HG02885 (cell line): Measurements from ENCODE around the gene CACNB4.

Source experiments
- ATAC-seq: cut with Tn5 transposase; IDR thresholded peaks from one replicate; pipeline ENCODE4 v1.9.1; 2021; ENCODE audit warnings: mild to moderate bottlenecking; ENCODE audit not compliant: unreplicated experiment, poor library complexity

The CACNB4 gene

DNA sequence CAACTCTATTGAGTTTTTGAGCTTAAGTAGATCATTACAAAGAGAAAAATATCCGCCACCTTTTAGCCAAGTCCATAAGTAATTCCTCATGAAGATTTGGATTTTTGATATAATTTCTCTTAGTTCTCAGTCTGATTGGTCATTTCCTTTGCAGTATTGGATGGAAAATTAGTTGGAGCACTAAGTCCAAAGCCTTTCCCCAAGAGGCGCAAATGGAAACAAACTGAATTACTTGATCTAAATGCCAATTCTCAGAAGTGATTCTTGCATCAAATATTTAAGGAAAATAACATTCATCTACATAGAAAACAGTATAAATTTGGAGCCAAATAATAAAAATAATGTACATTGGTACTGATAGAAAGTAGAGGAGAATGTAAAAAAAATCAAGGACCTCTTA, 115.6 kb downstream of the CACNB4 start:
- no peak for ATAC-seq

DNA sequence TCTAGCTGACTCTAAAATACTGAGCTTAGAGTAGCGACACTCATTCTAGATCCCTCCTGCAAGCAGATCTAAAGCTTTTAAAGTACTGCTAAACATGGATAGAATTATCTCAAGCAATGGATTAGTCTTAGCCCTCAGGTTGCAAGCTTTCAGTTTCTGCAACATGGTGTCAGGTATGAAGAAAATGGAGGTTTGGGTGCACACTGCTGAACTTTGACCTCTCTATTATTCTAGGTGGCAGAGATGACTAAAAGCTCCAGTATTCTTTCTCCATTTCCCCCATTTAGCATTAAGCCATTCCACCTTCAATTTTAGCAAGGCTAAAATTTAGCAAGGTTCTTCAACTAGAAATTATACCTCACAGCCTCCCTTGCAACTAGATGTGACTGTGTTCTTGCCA, 117.0 kb downstream of the CACNB4 start:
- ATAC-seq: no peak

DNA sequence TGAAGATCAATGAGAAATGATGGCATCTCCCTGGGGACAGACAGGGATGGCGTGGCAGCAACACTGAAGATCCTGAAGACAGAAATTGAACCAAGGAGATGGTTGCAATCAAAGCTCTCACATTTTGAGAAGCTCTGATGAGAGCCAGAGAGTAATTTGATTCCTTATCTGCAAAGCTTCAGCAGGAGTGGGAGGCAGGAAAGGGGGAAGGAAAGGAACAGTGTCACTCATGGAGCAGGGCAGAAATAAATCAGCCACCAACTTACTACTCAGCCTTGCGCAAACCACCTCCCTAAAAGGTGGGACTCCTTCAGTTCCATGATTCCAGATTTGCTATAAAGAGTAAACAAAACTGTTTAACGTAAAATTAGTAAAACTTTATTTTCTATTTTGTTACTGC, 119.2 kb downstream of the CACNB4 start:
- no peak for ATAC-seq

DNA sequence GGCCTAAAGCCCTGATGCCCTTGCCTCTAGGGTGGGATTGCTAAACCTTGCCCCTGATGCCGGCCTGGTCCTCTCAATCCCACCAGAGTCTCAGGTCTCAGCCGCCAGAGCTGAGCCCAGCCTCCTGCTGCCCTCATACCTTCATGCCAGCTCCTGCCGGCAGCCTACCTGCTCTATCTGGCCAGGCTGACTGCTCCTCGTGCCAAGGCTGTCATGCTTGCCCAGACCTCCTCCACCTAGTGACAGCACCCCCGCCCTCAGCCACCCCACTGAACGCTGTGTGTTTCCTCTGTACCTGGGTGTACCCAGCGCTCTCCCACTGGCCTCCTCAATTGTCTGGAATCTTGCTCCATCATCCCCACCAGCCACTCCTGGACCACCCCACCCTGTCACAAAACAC, 120.1 kb downstream of the CACNB4 start:
- no peak for ATAC-seq

DNA sequence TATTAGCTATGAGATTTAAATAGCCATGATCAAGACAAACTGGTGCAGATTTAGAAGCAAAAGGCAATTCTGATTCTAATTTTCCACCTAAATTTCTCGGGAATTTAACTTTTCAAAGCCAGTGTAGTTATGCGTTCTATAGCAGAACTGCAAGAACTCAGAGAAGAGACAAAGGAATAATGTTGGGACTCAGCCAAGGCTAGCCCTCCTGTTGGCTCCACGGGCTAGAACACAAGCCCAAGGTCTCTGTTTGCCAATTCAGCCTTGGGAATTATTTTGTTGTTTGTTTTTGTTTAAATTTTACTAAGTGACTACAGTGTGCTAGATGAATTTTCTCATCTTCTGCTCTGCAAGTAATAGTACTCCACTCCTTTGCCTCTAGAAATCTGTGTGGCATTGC, 121.2 kb downstream of the CACNB4 start:
- ATAC-seq: no peak

DNA sequence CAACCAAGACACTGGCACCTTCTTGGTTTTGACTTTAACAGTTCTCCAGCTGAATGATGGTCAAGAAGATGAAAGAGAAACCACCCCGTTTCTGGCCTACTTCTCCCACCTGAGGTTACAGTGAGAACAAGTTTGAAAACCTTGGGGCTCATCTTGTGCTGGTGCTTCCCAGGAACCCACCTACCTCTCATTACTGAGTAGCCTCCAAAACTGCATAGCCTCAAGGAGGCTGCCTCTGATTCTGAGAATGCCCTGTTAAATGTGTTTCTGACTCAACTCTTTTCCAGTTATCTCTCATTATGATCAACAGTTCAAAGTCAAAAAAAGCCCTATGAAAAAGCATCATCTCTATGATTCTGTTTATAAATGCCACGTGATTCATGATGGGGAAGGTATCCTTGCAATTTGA, 121.9 kb downstream of the CACNB4 start:
- peak; percentile 81 for ATAC-seq

DNA sequence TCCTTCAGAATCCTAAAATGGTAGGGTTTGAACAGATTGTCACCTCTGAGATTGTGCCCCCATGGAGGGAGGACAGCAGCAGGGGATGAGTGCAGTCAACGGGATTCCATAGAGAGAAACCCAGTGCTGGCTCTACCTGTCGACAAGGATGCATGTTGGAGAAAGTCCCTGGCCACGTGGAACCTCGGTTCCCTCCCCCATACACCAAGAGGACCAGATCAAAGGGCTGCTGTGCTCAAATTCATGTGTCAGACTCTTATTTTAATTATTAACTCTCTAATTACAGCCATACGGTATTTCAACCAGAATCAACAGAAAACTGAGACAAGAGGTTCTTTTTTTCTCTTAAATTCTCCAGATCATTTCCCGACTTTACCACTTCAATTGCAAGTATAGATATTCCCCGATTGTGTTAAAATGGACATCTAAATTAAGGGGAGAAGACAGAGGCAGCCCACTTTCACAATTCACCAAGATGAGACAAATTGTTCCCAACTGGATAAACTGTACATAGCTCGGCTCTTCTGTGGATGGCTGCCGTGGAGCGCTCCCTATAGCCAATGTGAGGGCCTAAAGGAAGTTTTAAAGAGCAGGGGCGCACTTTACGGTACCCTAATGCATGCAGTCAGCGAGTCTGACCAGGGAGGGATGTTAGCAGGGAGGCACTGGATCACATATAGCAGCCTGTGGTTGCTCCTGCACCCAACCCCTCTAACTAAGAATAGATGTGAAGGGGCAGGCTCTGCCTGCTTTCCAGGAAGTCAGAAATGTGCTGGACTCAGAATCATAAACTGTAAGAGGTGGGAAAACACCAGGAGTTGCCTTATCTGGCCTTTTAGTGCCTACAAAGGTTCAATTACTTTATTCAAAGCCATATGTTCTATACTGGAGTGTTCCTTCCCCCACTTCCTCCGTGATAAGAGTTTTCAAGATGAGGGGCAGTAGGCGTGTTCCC, 123.1 kb downstream of the CACNB4 start:
- ATAC-seq: no peak

DNA sequence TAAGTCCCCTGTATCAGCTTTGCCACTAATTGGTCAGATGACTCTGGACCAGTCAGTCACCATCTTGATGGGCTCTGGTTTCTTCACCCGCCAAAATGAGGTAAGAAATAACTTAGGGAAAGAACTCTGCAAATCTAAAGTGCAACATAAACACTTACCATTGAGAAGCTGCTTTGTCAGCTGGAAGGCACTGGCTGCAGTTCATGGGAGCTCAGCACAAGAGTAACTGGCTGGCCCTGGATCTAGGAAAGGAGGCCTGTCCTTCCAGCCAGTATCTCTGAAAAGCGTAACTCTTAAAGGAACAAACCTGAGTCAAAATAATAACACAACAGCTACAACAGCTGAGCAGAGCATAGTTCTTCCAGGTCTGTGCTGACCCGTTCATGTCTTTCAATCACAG, 123.9 kb downstream of the CACNB4 start:
- no peak for ATAC-seq

DNA sequence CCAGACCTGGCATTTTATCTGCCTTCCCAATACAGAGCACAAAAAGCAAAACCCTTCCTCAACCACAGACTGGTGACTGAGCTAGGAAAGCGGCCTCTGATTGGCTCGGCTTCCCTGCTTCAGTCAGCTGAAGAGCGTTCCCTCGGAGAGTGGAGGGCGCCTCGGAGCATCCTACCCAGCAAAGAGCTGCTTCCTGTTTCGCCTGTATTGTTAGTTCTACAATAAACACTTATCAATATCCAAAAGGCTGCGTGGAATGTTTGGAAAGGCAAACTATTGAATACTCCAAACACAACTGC, 125.0 kb downstream of the CACNB4 start:
- no peak for ATAC-seq

DNA sequence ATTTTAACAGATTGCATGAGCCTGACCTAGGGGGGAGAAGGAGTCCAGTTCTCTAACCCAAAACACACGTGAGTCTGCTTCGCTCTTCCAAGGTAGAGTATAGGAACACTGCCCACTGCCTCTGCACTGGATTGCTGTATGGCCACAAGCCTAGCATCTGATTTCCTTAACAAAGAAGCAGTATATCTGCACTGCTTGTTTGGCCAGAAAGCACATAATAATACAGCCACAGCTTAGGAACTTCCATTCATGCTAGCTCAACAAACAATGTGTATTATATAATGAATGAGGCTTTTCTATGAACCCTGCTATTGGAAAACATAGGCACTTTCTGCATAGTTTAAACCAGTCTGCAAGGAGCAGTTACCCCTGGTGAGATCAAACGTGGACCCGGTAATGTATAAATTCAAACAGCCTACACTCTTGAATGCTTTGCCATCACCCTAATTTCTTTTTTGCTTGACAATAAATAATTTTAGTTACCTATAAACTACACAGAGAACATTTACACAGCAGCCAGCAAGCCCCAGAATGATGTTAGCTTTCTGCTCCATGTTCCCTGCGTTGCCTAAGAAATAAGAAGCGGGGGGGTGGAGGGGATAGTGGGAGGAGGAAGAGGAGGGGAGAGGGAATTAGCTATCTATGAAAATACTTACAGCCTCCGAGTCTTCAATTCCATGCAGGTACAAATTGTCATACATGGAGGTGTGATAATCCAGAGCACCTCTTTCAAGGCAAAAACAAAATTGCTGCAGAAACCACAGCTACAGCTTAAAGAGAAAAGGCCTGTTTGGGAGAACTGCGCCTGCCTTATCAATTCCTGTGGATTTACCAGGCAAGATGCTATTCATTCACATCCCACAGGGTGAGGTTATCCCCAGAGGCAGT, 125.6 kb downstream of the CACNB4 start:
- ATAC-seq: no peak

DNA sequence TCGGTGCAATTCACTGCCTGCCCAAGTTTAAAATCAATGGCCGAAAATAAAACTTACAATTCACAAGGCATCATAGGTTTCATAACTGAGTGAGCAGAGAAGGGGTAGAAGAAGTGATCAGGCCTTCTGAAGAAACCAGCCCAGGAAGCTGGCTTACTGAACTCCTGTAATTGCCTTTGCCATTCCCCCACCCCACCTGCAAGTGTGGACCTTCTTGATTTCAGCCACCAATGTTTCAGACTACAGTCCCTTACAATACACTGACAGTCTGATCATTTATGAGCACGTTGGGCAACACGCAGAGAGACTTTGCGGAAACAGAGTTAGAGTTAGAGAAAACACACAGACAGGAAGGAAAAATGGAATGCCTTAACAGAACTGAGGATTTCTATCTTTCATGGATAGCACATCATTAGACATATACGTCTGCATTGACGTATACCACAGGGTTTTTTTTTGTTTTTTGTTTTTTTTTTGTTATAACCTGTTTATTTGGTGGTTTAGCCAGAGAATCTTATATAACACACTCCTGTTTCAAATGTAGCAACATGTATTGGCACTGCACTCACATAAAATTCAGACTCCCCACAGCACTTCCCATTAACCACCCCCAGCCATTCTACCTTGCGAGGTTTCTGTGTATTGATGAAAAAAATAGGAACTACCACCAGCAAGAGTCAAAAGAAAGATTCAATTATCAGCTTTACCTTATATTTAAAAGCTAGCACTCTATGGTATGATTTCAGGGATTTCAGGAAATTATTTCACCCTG, 126.4 kb downstream of the CACNB4 start:
- ATAC-seq: no peak

DNA sequence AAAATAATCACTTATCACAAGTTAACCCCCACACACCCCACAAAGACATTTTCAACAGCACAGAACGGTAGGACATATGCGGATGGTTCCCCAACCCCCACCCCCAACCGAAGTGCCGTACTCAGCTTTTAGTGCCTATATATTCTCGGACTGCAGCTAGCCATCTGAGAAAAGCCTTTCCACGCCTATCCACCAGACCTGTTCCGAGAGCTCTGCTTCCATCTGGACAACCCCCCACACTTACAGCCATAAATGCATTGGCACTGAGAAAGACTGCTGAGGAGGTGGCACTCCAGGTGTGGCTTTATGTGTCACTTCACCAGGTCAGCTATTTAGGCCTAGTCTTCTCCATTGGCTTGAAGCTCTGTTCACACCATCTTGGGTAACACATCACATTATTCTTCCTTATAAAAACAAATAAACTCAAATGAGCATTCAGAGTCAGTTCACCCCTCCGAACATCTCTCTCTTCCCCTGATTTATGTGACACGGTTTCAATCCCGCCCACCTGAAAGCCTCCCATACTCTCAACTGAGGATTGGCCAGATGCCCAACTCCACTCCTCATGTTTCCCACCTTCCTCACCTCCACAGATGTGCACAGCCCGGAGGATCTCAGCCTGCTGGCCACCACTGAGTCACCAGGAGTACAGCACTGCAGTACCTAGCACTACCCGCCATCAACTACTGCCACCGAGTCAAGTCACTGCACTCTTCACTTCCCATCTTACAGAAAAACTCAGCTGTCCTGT, 127.4 kb downstream of the CACNB4 start:
- ATAC-seq: no peak

DNA sequence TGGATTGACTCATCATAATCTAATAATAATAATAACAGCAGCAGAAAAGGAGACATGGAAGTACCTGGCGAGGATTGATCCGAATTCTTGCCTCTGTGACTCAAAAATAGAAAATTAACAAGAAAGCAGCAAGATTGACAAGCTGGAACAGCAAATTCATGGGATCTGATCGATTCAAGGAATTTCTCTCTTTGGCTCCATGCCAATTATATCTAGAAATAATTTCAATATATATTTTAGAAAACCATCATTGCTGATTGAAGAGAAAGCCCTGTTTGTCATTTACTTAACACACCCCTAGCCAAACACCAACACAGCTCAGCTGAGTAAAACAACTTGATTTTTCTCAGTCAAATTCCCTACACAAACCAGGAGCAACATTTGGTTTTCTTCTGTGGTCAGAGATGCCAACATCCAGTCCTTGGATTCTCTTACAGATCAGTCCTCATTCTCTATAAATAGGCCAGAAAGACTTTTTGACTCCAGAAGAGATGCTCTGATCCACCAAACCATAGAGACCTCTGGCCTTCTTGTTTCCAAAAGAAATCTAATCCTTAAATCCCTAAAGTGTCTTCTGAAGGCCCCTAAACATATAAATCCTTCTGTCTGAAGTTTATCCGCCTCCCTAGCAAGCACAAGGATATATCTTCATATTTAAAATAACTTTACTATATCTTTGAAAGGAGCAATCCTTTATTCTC, 129.9 kb downstream of the CACNB4 start:
- ATAC-seq: no peak

DNA sequence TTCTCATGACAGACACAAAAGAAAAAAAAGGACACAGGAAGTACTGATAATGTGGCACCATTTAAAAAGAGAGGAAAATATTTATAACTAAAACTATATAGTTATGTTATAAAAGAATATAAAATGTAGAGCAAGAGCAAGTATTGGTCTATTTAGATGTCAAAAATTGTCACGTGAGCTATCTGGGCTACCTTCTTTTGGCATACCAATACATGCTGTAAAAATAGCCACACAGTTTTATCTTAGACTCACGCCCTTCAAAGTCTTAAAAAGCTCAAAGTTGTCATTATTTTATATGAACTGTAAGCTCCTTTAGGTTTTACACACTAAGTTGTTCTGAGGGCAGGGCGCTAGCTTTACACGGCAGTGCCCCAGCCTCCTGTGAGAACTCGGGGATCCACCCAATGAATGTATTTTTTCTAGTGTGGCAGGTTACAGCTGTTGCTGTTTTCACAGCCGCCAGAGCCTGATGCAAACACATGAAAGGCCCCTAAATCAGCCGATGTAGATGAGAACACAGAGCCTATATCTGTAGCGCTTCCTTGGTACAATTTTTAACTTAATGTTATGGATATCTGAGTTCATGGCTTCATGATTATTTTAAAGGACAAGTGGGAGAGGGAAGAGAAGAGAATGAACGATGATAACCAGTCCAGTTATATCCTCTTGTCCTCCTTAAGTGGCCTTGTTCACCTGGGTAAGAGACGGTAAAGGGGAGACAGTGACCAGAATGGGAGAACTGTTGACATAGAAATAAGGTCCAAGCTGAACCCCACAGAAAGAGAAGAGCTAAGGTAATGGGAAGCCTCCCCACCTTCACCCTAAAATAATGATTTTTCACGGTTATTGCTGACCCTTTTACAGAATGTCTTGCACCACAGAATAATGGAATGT, 130.8 kb downstream of the CACNB4 start:
- ATAC-seq: no peak

DNA sequence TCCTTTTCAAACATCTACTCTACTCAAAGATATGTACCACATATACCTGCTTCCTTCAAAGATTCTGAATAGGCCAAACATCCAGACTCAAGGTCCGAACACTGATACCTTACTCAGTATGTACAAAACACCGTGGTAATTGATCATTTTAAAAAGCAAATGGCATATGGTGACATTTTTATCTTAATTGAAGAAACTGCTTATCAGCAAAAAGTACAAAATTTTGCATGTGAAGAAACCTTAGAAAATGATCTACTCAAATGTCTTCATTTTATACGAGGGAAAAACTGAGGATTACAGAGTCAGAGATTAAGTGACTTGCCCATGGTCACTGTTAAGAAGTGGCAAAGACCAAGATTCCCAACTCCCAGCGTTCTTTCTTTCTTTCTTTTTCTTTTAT, 133.0 kb downstream of the CACNB4 start:
- ATAC-seq: no peak

DNA sequence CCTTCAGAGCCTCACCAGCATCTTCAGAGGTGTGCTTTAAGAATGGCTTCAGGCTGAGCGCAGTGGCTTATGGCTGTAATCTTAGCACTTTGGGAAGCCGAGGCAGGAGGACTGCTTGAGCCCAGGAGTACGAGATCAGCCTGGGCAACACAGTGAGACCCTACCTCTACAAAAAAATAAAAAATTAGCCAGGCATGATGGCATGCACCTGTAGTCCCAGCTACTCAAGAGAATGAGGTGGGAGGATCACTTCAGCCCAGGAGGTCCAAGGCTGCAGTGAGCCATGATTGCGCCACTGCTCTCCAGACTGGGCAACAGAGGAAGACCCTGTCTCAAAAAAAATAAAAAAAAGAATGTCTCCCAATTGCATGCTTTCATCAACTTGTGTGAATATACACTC, 137.3 kb downstream of the CACNB4 start:
- ATAC-seq: no peak

DNA sequence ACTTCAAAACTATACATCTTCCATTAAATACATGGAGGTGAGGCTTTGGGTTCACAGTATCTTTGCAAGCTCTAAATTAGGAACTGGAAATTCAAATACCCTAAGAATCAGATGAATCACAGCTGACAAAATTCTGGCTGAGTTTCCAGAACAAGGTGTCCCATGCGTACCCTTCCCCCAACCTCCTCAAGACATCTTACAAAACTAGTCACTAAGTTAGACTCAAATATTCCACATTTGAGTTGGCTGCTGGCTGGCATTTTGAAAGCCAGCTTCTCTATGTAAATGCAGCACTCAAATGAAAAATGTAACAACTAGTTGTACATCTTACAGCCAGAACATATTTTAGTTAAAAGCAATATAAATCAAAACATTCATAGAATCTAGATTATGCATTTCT, 139.6 kb downstream of the CACNB4 start:
- ATAC-seq: no peak

DNA sequence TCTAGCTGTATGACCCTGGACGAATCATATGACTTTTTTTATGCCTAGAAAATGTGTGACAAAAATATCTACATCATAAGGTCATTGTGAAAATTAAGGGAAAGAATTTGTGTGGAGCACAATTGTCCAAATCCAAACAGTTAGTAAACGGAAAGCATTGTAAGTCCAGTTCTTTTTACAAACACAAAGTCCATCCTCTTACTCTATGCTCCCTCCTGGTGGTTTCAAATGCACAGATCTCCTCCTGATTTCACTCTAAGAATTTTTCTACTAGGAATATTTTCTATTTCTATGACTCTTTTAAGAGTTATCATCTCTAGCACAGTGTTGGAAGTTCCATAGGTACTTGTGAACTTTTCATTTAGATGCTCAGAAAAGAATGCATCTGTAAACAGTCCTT, 145.4 kb downstream of the CACNB4 start:
- ATAC-seq: no peak
